Body of pancreas (tissue), 4 donors: ENCODE measurements around the gene ENPP3.

Experiments used
- CTCF ChIP-seq, 7 experiments: fragments of 450-650 bp in 4 of 7; fragments of 200-600 bp in 3 of 7; sonication (generic) in 3 of 7; IDR thresholded peaks; one replicate each; pipeline ENCODE4 v1.5.1; 2016 to 2019; ENCODE audit warnings: antibody characterized with exemption in 7 of 7
- POLR2A ChIP-seq, 3 donors: fragments of 450-650 bp; IDR thresholded peaks; one replicate each; pipeline ENCODE4 v1.6.1; 2016; ENCODE audit warnings: antibody characterized with exemption in 3 of 3, mild to moderate bottlenecking in 2 of 3

GRCh38 chr6:131749023-131749422 lies 111.9 kb downstream of the ENPP3 start:
- TF ChIP-seq CTCF (IDR thresholded peaks at IDR 0.05) = no peak
- TF ChIP-seq POLR2A (IDR thresholded peaks at IDR 0.05) = no peak
